HL-60/S4 treated with phorbol 12-myristate 13-acetate at 8.2 ng/mL for 4 days and 3 days (cell line): ENCODE measurements around the gene ZNF396.

Experiments
- in situ Hi-C: fragments of 300-500 bp; cut with MboI; formaldehyde crosslinking; loops from 2 replicates; pipeline ENCODE4 v1.15.0; 2022; ENCODE audit warnings: low sequenced_read_pairs

The ZNF396 gene

GRCh38 chr18:35343488-35343935 is 33.6 kb downstream of the ZNF396 start:
- in situ Hi-C loops, result no loop called here

GRCh38 chr18:35337286-35337685 is 39.9 kb downstream of the ZNF396 start:
- in situ Hi-C loops, result no loop called here

- in situ Hi-C loops, result no loop called here
Observed at GRCh38 chr18:35335866-35336265, 41.3 kb downstream of the ZNF396 start.

GRCh38 chr18:35334821-35335220 is 42.3 kb downstream of the ZNF396 start:
- in situ Hi-C loops, result no loop called here

GRCh38 chr18:35334212-35334611 is 42.9 kb downstream of the ZNF396 start:
- in situ Hi-C loops, result no loop called here

GRCh38 chr18:35331367-35332087 is 45.6 kb downstream of the ZNF396 start:
- in situ Hi-C loops, result no loop called here

- in situ Hi-C loops, result no loop called here
Observed at GRCh38 chr18:35328868-35329267, 48.3 kb downstream of the ZNF396 start.

GRCh38 chr18:35326695-35327387 is 50.3 kb downstream of the ZNF396 start:
- in situ Hi-C loops, result no loop called here

GRCh38 chr18:35324926-35325655 is 52.0 kb downstream of the ZNF396 start:
- in situ Hi-C loops, result no loop called here

- in situ Hi-C loops, result no loop called here
Observed at GRCh38 chr18:35322486-35323458, 54.4 kb downstream of the ZNF396 start.
